ENCODE results near the gene MRPS18B.
A peak's percentile ranks its signal among the peaks of the same experiment; 100 is the strongest.
"Not testable (repeated sequence)": the region's sequence is repeated elsewhere in the genome, so short reads cannot be mapped to it uniquely, and the experiment has no call there.

MRPS18B gene

GRCh38 chr6:30644769-30645168 is 27.1 kb downstream of the MRPS18B start:
- FAIRE-seq = no peak

- no peak for FAIRE-seq
These were observed 28.3 kb downstream of the MRPS18B start for GRCh38 chr6:30645989-30646388.

- FAIRE-seq = no peak
These were observed 29.0 kb downstream of the MRPS18B start, which contains the start of gene C6orf136 for GRCh38 chr6:30646450-30647241. C6orf136 (plus strand) TSS chr6:30647133; CDS start chr6:30647232, 99 bp downstream.

- FAIRE-seq = no peak
These were observed 29.8 kb downstream of the MRPS18B start for GRCh38 chr6:30647242-30648116.

- no peak for FAIRE-seq
These were observed 33.5 kb downstream of the MRPS18B start for GRCh38 chr6:30651143-30651542.

- no peak for FAIRE-seq
These were observed 37.4 kb downstream of the MRPS18B start for GRCh38 chr6:30654798-30655742.

- FAIRE-seq = no peak
These were observed 38.1 kb downstream of the MRPS18B start for GRCh38 chr6:30655743-30656094.

- FAIRE-seq = no peak
These were observed 38.9 kb downstream of the MRPS18B start for GRCh38 chr6:30656513-30656912.

- no peak for FAIRE-seq
These were observed 39.8 kb downstream of the MRPS18B start for GRCh38 chr6:30657454-30657853.

- not testable (repeated sequence) for FAIRE-seq
These were observed 40.3 kb downstream of the MRPS18B start for GRCh38 chr6:30657922-30658321.

GRCh38 chr6:30664994-30665767 is 47.5 kb downstream of the MRPS18B start:
- FAIRE-seq = no peak

GRCh38 chr6:30666300-30666699 is 48.7 kb downstream of the MRPS18B start:
- not testable (repeated sequence) for FAIRE-seq

GRCh38 chr6:30670760-30671527 is 53.3 kb downstream of the MRPS18B start:
- no peak for FAIRE-seq

GRCh38 chr6:30672445-30673253 is 55.0 kb downstream of the MRPS18B start, which contains the start of gene DHX16:
DHX16 (minus strand) TSS chr6:30673006; CDS start chr6:30672841, 165 bp downstream.
- FAIRE-seq = peak; percentile 94

Measured in A204.1 (cell line).